ENCODE data around the gene COQ2. TPM values are rescaled to one million over a fixed set of nuclear protein-coding genes. Genes with fewer than 3 reads are reported as not detected.
A peak's percentile ranks its signal among the peaks of the same experiment; 100 is the strongest.

Gene COQ2
- total RNA-seq, 1 donor from 2014 or later: 8.7 TPM

- Mint-ChIP-seq H3K4me1 (ENCODE audit: low read depth, unreplicated experiment) (peaks cover 24% of the 10 kb centered on the region), H3K27me3 (ENCODE audit: low read depth, unreplicated experiment) (no peaks in the 10 kb centered on the region), H3K9me3 (ENCODE audit: unreplicated experiment) (peaks cover under 1% of the 10 kb centered on the region), H3K27ac (ENCODE audit: unreplicated experiment) (peak overlapping the region; percentile 85), H3K36me3 (ENCODE audit: low read depth, unreplicated experiment) (peaks cover 4% of the 10 kb centered on the region), H3K4me3 (ENCODE audit: unreplicated experiment) (no peak overlapping the region)
- Histone ChIP-seq H3K27me3 (ENCODE audit: insufficient read depth, low read length) (no peaks in the 10 kb centered on the region), H3K4me3 (ENCODE audit: insufficient read depth, low read depth, low read length) (no peak overlapping the region), H3K36me3 (ENCODE audit: insufficient read depth, low read length) (no peaks in the 10 kb centered on the region), H3K27ac (ENCODE audit: low read depth, low read length) (no peak overlapping the region), H3K4me2 (ENCODE audit: low read length) (no peak overlapping the region), H3K4me1 (ENCODE audit: insufficient read depth, low read length) (no peaks in the 10 kb centered on the region), H3K9me3 (ENCODE audit: insufficient read depth, low read depth, low read length) (no peaks in the 10 kb centered on the region), H3K9ac (ENCODE audit: low read length) (no peak overlapping the region), H3K79me2 (ENCODE audit: insufficient read depth, low read length) (no peaks in the 10 kb centered on the region), H2AFZ (ENCODE audit: low read depth, low read length) (no peak overlapping the region), H4K20me1 (ENCODE audit: insufficient read depth, low read length) (no peaks in the 10 kb centered on the region)
- DNase-seq (ENCODE audit: low read depth): no peak
- FAIRE-seq: no peak
- TF ChIP-seq EZH2 (IDR thresholded peaks at IDR 0.05; ENCODE audit: insufficient read depth, low read length): no peak
- TF ChIP-seq CTCF (IDR thresholded peaks at IDR 0.05; ENCODE audit: insufficient read depth, low read depth, low read length): no peak
Observed at GRCh38 chr4:83250687-83251446, 33.7 kb downstream of the COQ2 start.

GRCh38 chr4:83248486-83248885, 36.1 kb downstream of the COQ2 start:
- no peak overlapping the region for H3K4me2 ChIP-seq (ENCODE audit: low read length)
- H3K4me1 ChIP-seq (ENCODE audit: insufficient read depth, low read length): no peaks in the 10 kb centered on the region
- FAIRE-seq (no peak), DNase-seq (ENCODE audit: low read depth) (no peak)
- H3K4me3 ChIP-seq (ENCODE audit: insufficient read depth, low read depth, low read length): no peak overlapping the region
- no peaks in the 10 kb centered on the region for H3K79me2 ChIP-seq (ENCODE audit: insufficient read depth, low read length)
- peaks cover 5% of the 10 kb centered on the region for H3K36me3 Mint-ChIP-seq (ENCODE audit: low read depth, unreplicated experiment)
- no peaks in the 10 kb centered on the region for H3K27me3 ChIP-seq (ENCODE audit: insufficient read depth, low read length)
- peaks cover 8% of the 10 kb centered on the region for H3K9me3 Mint-ChIP-seq (ENCODE audit: unreplicated experiment)
- no peak overlapping the region for H3K4me3 Mint-ChIP-seq (ENCODE audit: unreplicated experiment)
- H4K20me1 ChIP-seq (ENCODE audit: insufficient read depth, low read length): no peaks in the 10 kb centered on the region
- H3K27ac ChIP-seq (ENCODE audit: low read depth, low read length): no peak overlapping the region
- no peak overlapping the region for H3K27ac Mint-ChIP-seq (ENCODE audit: unreplicated experiment)
- H3K9me3 ChIP-seq (ENCODE audit: insufficient read depth, low read depth, low read length): no peaks in the 10 kb centered on the region
- peaks cover 22% of the 10 kb centered on the region for H3K4me1 Mint-ChIP-seq (ENCODE audit: low read depth, unreplicated experiment)
- no peaks in the 10 kb centered on the region for H3K36me3 ChIP-seq (ENCODE audit: insufficient read depth, low read length)
- TF ChIP-seq EZH2 (IDR thresholded peaks at IDR 0.05; ENCODE audit: insufficient read depth, low read length): no peak
- TF ChIP-seq CTCF (IDR thresholded peaks at IDR 0.05; ENCODE audit: insufficient read depth, low read depth, low read length): no peak
- no peak overlapping the region for H2AFZ ChIP-seq (ENCODE audit: low read depth, low read length)
- no peaks in the 10 kb centered on the region for H3K27me3 Mint-ChIP-seq (ENCODE audit: low read depth, unreplicated experiment)
- H3K9ac ChIP-seq (ENCODE audit: low read length): no peak overlapping the region
